IMR-90 (cell line): ENCODE results near the gene PDCD1LG2. TPM values are rescaled to one million over a fixed set of nuclear protein-coding genes. Genes with fewer than 3 reads are reported as not detected.

Experiments used
- ATAC-seq: fragments of 200-7000 bp; cut with Tn5 transposase; 2 replicates; pipeline ENCODE4 v1.9.1; 2020; ENCODE audit warnings: low read depth, mild to moderate bottlenecking, moderate library complexity
- BruUV-seq: library from RNA; stranded (reverse); fragments of 400-500 nt; replicated peaks from 2 replicates; lab custom pipeline; 2021; lab: Mats Ljungman, UMichigan
- CTCF ChIA-PET: fragments of 300-600 bp; formaldehyde crosslinking; extraction: SDS; loops from one replicate; lab custom pipeline; 2021; ENCODE audit warnings: antibody characterized with exemption; lab: Yijun Ruan, JAX
- POLR2A ChIA-PET: fragments of 300-600 bp; sonication (Branson Sonifier 250); formaldehyde crosslinking; loops from one replicate; lab custom pipeline; 2022; ENCODE audit warnings: antibody characterized with exemption; ENCODE audit not compliant: unreplicated experiment; lab: Charles Lee
- DNase-seq: peaks from one replicate; pipeline ENCODE4 v3.0.0; 2013
- H2AFZ ChIP-seq: replicated peaks from 2 replicates; pipeline ENCODE3; 2013; ENCODE audit warnings: low read length, mild to moderate bottlenecking; ENCODE audit not compliant: poor library complexity
- H2AK5ac ChIP-seq: 2 replicates; pipeline ENCODE4 v1.6.1; 2013; ENCODE audit warnings: low read depth, low read length, inconsistent platforms
- H2AK9ac ChIP-seq: replicated peaks from 2 replicates; pipeline ENCODE3; 2013; ENCODE audit warnings: mild to moderate bottlenecking, low read depth, low read length, moderate library complexity; ENCODE audit not compliant: poor library complexity
- H2BK120ac ChIP-seq: 2 replicates; pipeline ENCODE4 v1.6.1; 2013; ENCODE audit warnings: low read depth, low read length, inconsistent platforms
- H2BK15ac ChIP-seq: 3 replicates; pipeline ENCODE4 v1.6.1; 2013; ENCODE audit warnings: low read depth, low read length, inconsistent platforms
- H2BK20ac ChIP-seq: 2 replicates; pipeline ENCODE4 v1.6.1; 2013; ENCODE audit warnings: low read depth, mild to moderate bottlenecking, inconsistent platforms, low read length, moderate library complexity
- H2BK5ac ChIP-seq: 2 replicates; pipeline ENCODE4 v1.6.1; 2013; ENCODE audit warnings: mild to moderate bottlenecking, low read depth, low read length, inconsistent platforms; ENCODE audit not compliant: poor library complexity, severe bottlenecking
- H3K14ac ChIP-seq: replicated peaks from 2 replicates; pipeline ENCODE4 v1.6.1; 2013; ENCODE audit warnings: low read depth, low read length, inconsistent platforms
- H3K18ac ChIP-seq: 2 replicates; pipeline ENCODE4 v1.6.1; 2013; ENCODE audit warnings: low read depth, low read length, control low read depth
- H3K23ac ChIP-seq: 2 replicates; pipeline ENCODE4 v1.6.1; 2013; ENCODE audit warnings: low read depth, low read length, inconsistent platforms
- H3K27ac ChIP-seq: 2 replicates; pipeline ENCODE4 v1.5.1; 2013; ENCODE audit warnings: mild to moderate bottlenecking, control low read depth, low read length; ENCODE audit not compliant: insufficient read depth
- H3K27me3 ChIP-seq: 2 replicates; pipeline ENCODE4 v1.6.1; 2013; ENCODE audit warnings: low read length; ENCODE audit not compliant: control insufficient read depth, insufficient read depth
- H3K36me3 ChIP-seq: 2 replicates; pipeline ENCODE4 v1.6.1; 2013; ENCODE audit warnings: low read length, mixed read lengths; ENCODE audit not compliant: control insufficient read depth, insufficient read depth
- H3K4ac ChIP-seq: 2 replicates; pipeline ENCODE4 v1.6.1; 2013; ENCODE audit warnings: low read depth, low read length, inconsistent platforms
- H3K4me1 ChIP-seq: 2 replicates; pipeline ENCODE4 v1.6.1; 2013; ENCODE audit warnings: low read length, mixed read lengths; ENCODE audit not compliant: control insufficient read depth, insufficient read depth
- H3K4me2 ChIP-seq: 2 replicates; pipeline ENCODE4 v1.6.1; 2013; ENCODE audit warnings: low read depth, mild to moderate bottlenecking, control low read depth, low read length, moderate library complexity
- H3K4me3 ChIP-seq: 2 replicates; pipeline ENCODE4 v1.5.1; 2013; ENCODE audit warnings: low read depth, mild to moderate bottlenecking, control low read depth, low read length, moderate library complexity; ENCODE audit not compliant: insufficient read depth
- H3K56ac ChIP-seq: 2 replicates; pipeline ENCODE4 v1.6.1; 2013; ENCODE audit warnings: low read length, inconsistent platforms; ENCODE audit not compliant: insufficient read depth; ENCODE audit errors: extremely low read depth
- H3K79me1 ChIP-seq, 2 experiments: 2 replicates each; pipeline ENCODE4 v1.6.1; 2013; ENCODE audit warnings: low read length in 2 of 2, inconsistent platforms in 1 of 2, low read depth in 1 of 2
- H3K9ac ChIP-seq: 2 replicates; pipeline ENCODE4 v1.6.1; 2013; ENCODE audit warnings: low read depth, low read length, control low read depth
- H3K9me1 ChIP-seq: 2 replicates; pipeline ENCODE4 v1.6.1; 2013; ENCODE audit warnings: low read length, inconsistent platforms; ENCODE audit not compliant: insufficient read depth
- H3K9me3 ChIP-seq: 2 replicates; pipeline ENCODE4 v1.6.1; 2013; ENCODE audit warnings: low read length; ENCODE audit not compliant: control insufficient read depth, insufficient read depth
- H4K20me1 ChIP-seq: 2 replicates; pipeline ENCODE4 v1.6.1; 2013; ENCODE audit warnings: low read length, inconsistent platforms; ENCODE audit not compliant: insufficient read depth
- H4K5ac ChIP-seq: 2 replicates; pipeline ENCODE4 v1.6.1; 2013; ENCODE audit warnings: mild to moderate bottlenecking, low read depth, low read length, control low read depth
- H4K8ac ChIP-seq, 2 experiments: 2 replicates each; pipeline ENCODE4 v1.6.1; 2013; ENCODE audit warnings: low read depth in 2 of 2, low read length in 2 of 2, control low read depth in 1 of 2, inconsistent platforms in 1 of 2
- H4K91ac ChIP-seq: 2 replicates; pipeline ENCODE4 v1.6.1; 2013; ENCODE audit warnings: low read depth, low read length, inconsistent platforms; ENCODE audit not compliant: insufficient read depth
- BHLHE40 ChIP-seq: fragments of 150-350 bp; IDR thresholded peaks from 2 replicates; pipeline ENCODE4 v1.6.1; 2016; ENCODE audit warnings: mild to moderate bottlenecking, low read depth, low read length
- CEBPB ChIP-seq: IDR thresholded peaks from 2 replicates; pipeline ENCODE4 v1.6.1; 2012; ENCODE audit warnings: low read depth, low read length, improper control_type of control experiment
- CHD1 ChIP-seq: IDR thresholded peaks from 2 replicates; pipeline ENCODE4 v1.6.1; 2012; ENCODE audit warnings: low read depth, low read length, improper control_type of control experiment
- CTCF ChIP-seq: conservative IDR thresholded peaks from 2 replicates; pipeline ENCODE4 v1.5.1; 2012; ENCODE audit warnings: mild to moderate bottlenecking, low read depth, low read length, improper control_type of control experiment
- ELK1 ChIP-seq: fragments of 150-350 bp; IDR thresholded peaks from 2 replicates; pipeline ENCODE4 v1.6.1; 2016; ENCODE audit warnings: low read depth, mild to moderate bottlenecking, low read length, moderate library complexity, borderline replicate concordance
- FOS ChIP-seq: fragments of 150-350 bp; IDR thresholded peaks from 2 replicates; pipeline ENCODE4 v1.6.1; 2016; ENCODE audit warnings: low read depth, low read length
- MAFK ChIP-seq: IDR thresholded peaks from 2 replicates; pipeline ENCODE4 v1.6.1; 2012; ENCODE audit warnings: low read depth, low read length, improper control_type of control experiment
- MAZ ChIP-seq: IDR thresholded peaks from 2 replicates; pipeline ENCODE4 v1.6.1; 2012; ENCODE audit warnings: low read depth, mild to moderate bottlenecking, low read length, improper control_type of control experiment, moderate library complexity, borderline replicate concordance
- MXI1 ChIP-seq: IDR thresholded peaks from 2 replicates; pipeline ENCODE4 v1.6.1; 2012; ENCODE audit warnings: low read depth, mild to moderate bottlenecking, low read length, moderate library complexity, borderline replicate concordance
- NFE2L2 ChIP-seq: fragments of 150-350 bp; IDR thresholded peaks from 2 replicates; pipeline ENCODE4 v1.6.1; 2016; ENCODE audit warnings: low read depth, mild to moderate bottlenecking, low read length
- POLR2A ChIP-seq: IDR thresholded peaks from 2 replicates; pipeline ENCODE4 v1.6.1; 2012; ENCODE audit warnings: mild to moderate bottlenecking, low read depth, low read length
- RAD21 ChIP-seq: IDR thresholded peaks from 2 replicates; pipeline ENCODE4 v1.6.1; 2012; ENCODE audit warnings: low read length, improper control_type of control experiment
- RCOR1 ChIP-seq: IDR thresholded peaks from 2 replicates; pipeline ENCODE4 v1.6.1; 2012; ENCODE audit warnings: mild to moderate bottlenecking, low read length, improper control_type of control experiment; ENCODE audit not compliant: insufficient replicate concordance
- RFX5 ChIP-seq: IDR thresholded peaks from 2 replicates; pipeline ENCODE4 v1.8.0; 2012; ENCODE audit warnings: low read depth, mild to moderate bottlenecking, low read length, moderate library complexity
- SMC3 ChIP-seq: fragments of 150-350 bp; IDR thresholded peaks from 2 replicates; pipeline ENCODE4 v1.6.1; 2016; ENCODE audit warnings: low read depth, mild to moderate bottlenecking, antibody characterized with exemption, low read length, moderate library complexity
- USF2 ChIP-seq: fragments of 150-350 bp; IDR thresholded peaks from 2 replicates; pipeline ENCODE4 v1.6.1; 2017; ENCODE audit warnings: mild to moderate bottlenecking, antibody characterized with exemption, low read length, low read depth
- WGBS, 2 experiments: methylation state at CpG; one replicate each; pipeline versions ENCODE4 v1.1.5 to v1.1.7; 2013; ENCODE audit warnings: missing lambda C conversion rate in 2 of 2; ENCODE audit not compliant: insufficient read length in 1 of 2; ENCODE audit errors: extremely low coverage in 2 of 2; 5-methylcytosine and 5-hydroxymethylcytosine counted together
- dilution Hi-C: fragments of 300-500 bp; cut with HindIII; formaldehyde crosslinking; loops from one replicate; pipeline ENCODE4 v1.14.3; 2018; ENCODE audit warnings: low sequenced_read_pairs; ENCODE audit not compliant: unreplicated experiment
- in situ Hi-C: fragments of 300-500 bp; cut with MboI; formaldehyde crosslinking; loops from 3 replicates; pipeline ENCODE4 v1.14.3; 2019; ENCODE audit warnings: low sequenced_read_pairs, inconsistent platforms, mixed read lengths
- intact Hi-C: fragments of 100-400 bp; cut with micrococcal nuclease; formaldehyde crosslinking; loops from 2 replicates; pipeline ENCODE4 v1.10.0; 2022
- polyA plus RNA-seq, 3 experiments: library from polyadenylated mRNA; depleted of rRNA; stranded (reverse); fragments of >200 nt; gene quantifications; 2 replicates each; pipeline ENCODE4 v1.2.3, GENCODE V29; 2012; ENCODE audit warnings: low replicate concordance in 1 of 3
- total RNA-seq: library from RNA; depleted of rRNA; stranded (reverse); fragments of >200 nt; gene quantifications from 2 replicates; pipeline ENCODE4 v1.2.3, GENCODE V29; 2012

The PDCD1LG2 gene
- total and polyA plus RNA-seq, 2 of the 4 experiments (the other 2 are of a cell fraction), result 17.5 to 33.3 TPM

GRCh38 chr9:5561828-5562488 is 51.6 kb downstream of the PDCD1LG2 start:
- H2BK5ac ChIP-seq, result no peak overlapping the region
- no peak overlapping the region for H2BK120ac ChIP-seq
- no peak overlapping the region for H4K91ac ChIP-seq
- no peak for ATAC-seq
- H4K20me1 ChIP-seq, result no peaks in the 10 kb centered on the region
- no peak overlapping the region for H2AK9ac ChIP-seq
- BruUV-seq, result no TSS peak
- no peak overlapping the region for H4K5ac ChIP-seq
- POLR2A ChIA-PET, result no interaction called here
- no peak overlapping the region for H2BK15ac ChIP-seq
- in situ Hi-C loops, result loop anchor here (10.0 kb wide), 1 partner anchor 57 kb away; no protein-coding TSS in a partner anchor
- no peak overlapping the region for H4K8ac ChIP-seq
- intact Hi-C loops, result no loop called here
- peaks cover 3% of the 10 kb centered on the region; the same call in 1 of the 2 replicates for H3K4me1 ChIP-seq
- H3K23ac ChIP-seq, result no peak overlapping the region
- H3K4ac ChIP-seq, result no peak overlapping the region
- no peak overlapping the region for H3K27ac ChIP-seq
- dilution Hi-C loops, result no loop called here
- H3K4me2 ChIP-seq, result no peak overlapping the region
- H3K56ac ChIP-seq, result no peak overlapping the region
- no peak overlapping the region for H2AFZ ChIP-seq
- H2AK5ac ChIP-seq, result no peak overlapping the region
- no CpG with 5 or more reads among the region's 1 CpG for WGBS, 2 experiments
- peaks cover 3 to 12% of the 10 kb centered on the region in 2 experiments; a peak in 3 of 4 replicates for H3K79me1 ChIP-seq
- no peaks in the 10 kb centered on the region for H3K9me3 ChIP-seq
- no peak for TF ChIP-seq RAD21
- no peak for TF ChIP-seq POLR2A
- TF ChIP-seq SMC3, result no peak
- TF ChIP-seq ELK1, result no peak
- TF ChIP-seq MAZ, result no peak
- TF ChIP-seq BHLHE40, result no peak
- TF ChIP-seq MAFK, result no peak
- no peak for TF ChIP-seq CHD1
- no peak for TF ChIP-seq MXI1
- TF ChIP-seq NFE2L2, result no peak
- TF ChIP-seq RCOR1, result no peak
- no peak for TF ChIP-seq CEBPB
- no peak for TF ChIP-seq USF2
- no peak for TF ChIP-seq RFX5
- TF ChIP-seq CTCF, result no peak
- TF ChIP-seq FOS, result no peak
- H3K27me3 ChIP-seq, result no peaks in the 10 kb centered on the region
- no peak for DNase-seq
- H3K14ac ChIP-seq, result no peak overlapping the region
- no peak overlapping the region for H3K4me3 ChIP-seq
- H2BK20ac ChIP-seq, result no peak overlapping the region
- H3K18ac ChIP-seq, result no peak overlapping the region
- peaks cover 15% of the 10 kb centered on the region for H3K36me3 ChIP-seq
- H3K9me1 ChIP-seq, result 0 out of 2 replicates have a peak, but pooled peaks cover 2% of the 10 kb centered on the region
- CTCF ChIA-PET, result no interaction called here
- H3K9ac ChIP-seq, result no peak overlapping the region
